SK-N-SH (cell line): Measurements from ENCODE around the gene NTM. TPM values are rescaled to one million over a fixed set of nuclear protein-coding genes. Genes with fewer than 3 reads are reported as not detected.

Source experiments
- CTCF ChIA-PET: fragments of 300-600, 350-600 bp; formaldehyde crosslinking; extraction: SDS; loops from one replicate; lab custom pipeline; 2021; lab: Yijun Ruan, JAX
- POLR2A ChIA-PET: fragments of 350-600 bp; sonication (Branson Sonifier 250); formaldehyde crosslinking; extraction: SDS; loops from one replicate; lab custom pipeline; 2020; ENCODE audit warnings: antibody characterized with exemption, inconsistent platforms; lab: Yijun Ruan, JAX
- DNase-seq: peaks from one replicate; pipeline ENCODE4 v3.0.0; 2012
- H2AFZ ChIP-seq: fragments of 200-600 bp; sonication (generic); 2 replicates; pipeline ENCODE4 v1.8.1; 2016; ENCODE audit warnings: antibody characterized with exemption, mild to moderate bottlenecking, low read depth
- H3F3A ChIP-seq: fragments of 200-600 bp; sonication (generic); replicated peaks from 2 replicates; pipeline ENCODE3; 2016; ENCODE audit warnings: antibody characterized with exemption, mild to moderate bottlenecking; ENCODE audit not compliant: insufficient read depth
- H3K27ac ChIP-seq, 2 experiments: fragments of 200-500 bp in 1 of 2; fragments of 200-600 bp in 1 of 2; sonication (Bioruptor generic) in 1 of 2; sonication (generic), shearing (Covaris generic) in 1 of 2; 2 replicates each; pipeline versions ENCODE4 v1.5.1 to v1.6.1; 2014 to 2016; ENCODE audit warnings: low read depth in 2 of 2, inconsistent platforms in 1 of 2, low read length in 1 of 2, mild to moderate bottlenecking in 1 of 2, mixed read lengths in 1 of 2
- H3K27me3 ChIP-seq: fragments of 200-600 bp; sonication (generic), shearing (Covaris generic); 2 replicates; pipeline ENCODE4 v1.6.1; 2016; ENCODE audit warnings: mixed run types; ENCODE audit not compliant: insufficient read depth
- H3K36me3 ChIP-seq, 2 experiments: fragments of 200-500 bp in 1 of 2; fragments of 200-600 bp in 1 of 2; sonication (Bioruptor generic) in 1 of 2; sonication (generic) in 1 of 2; replicated peaks in 1 of 2; 2 replicates each; pipeline versions ENCODE3 to v1.5.1; 2014 to 2016; ENCODE audit warnings: low read length in 1 of 2, mild to moderate bottlenecking in 1 of 2; ENCODE audit not compliant: insufficient read depth in 2 of 2, control insufficient read depth in 1 of 2
- H3K4me1 ChIP-seq, 2 experiments: fragments of 200-500 bp in 1 of 2; fragments of 200-600 bp in 1 of 2; sonication (Bioruptor generic) in 1 of 2; sonication (generic), shearing (Covaris generic) in 1 of 2; 2 replicates each; pipeline versions ENCODE4 v1.5.1 to v1.6.1; 2014 to 2016; ENCODE audit warnings: low read depth in 1 of 2, low read length in 1 of 2, mixed run types in 1 of 2; ENCODE audit not compliant: insufficient read depth in 2 of 2, control insufficient read depth in 1 of 2
- H3K4me2 ChIP-seq: fragments of 200-600 bp; sonication (generic), shearing (Covaris generic); 2 replicates; pipeline ENCODE4 v1.6.1; 2017; ENCODE audit warnings: mixed run types
- H3K4me3 ChIP-seq, 2 experiments: fragments of 200-500 bp in 1 of 2; fragments of 200-600 bp in 1 of 2; sonication (Bioruptor generic) in 1 of 2; sonication (generic), shearing (Covaris generic) in 1 of 2; 2 replicates each; pipeline versions ENCODE4 v1.5.1 to v1.8.1; 2014 to 2016; ENCODE audit warnings: low read depth in 2 of 2, inconsistent platforms in 1 of 2, low read length in 1 of 2, mild to moderate bottlenecking in 1 of 2, mixed read lengths in 1 of 2, moderate library complexity in 1 of 2
- H3K79me2 ChIP-seq: fragments of 200-600 bp; sonication (generic); 2 replicates; pipeline ENCODE4 v1.8.1; 2017; ENCODE audit warnings: mild to moderate bottlenecking; ENCODE audit not compliant: insufficient read depth
- H3K9ac ChIP-seq: fragments of 200-600 bp; sonication (generic); 2 replicates; pipeline ENCODE4 v1.6.1; 2017; ENCODE audit warnings: mixed run types
- H3K9me2 ChIP-seq: fragments of 200-600 bp; sonication (generic); 2 replicates; pipeline ENCODE4 v1.6.1; 2017; ENCODE audit warnings: mixed run types
- H3K9me3 ChIP-seq: fragments of 200-600 bp; sonication (generic); 2 replicates; pipeline ENCODE4 v1.6.1; 2017; ENCODE audit warnings: mixed run types, mild to moderate bottlenecking, moderate library complexity
- H4K20me1 ChIP-seq: fragments of 200-600 bp; sonication (generic); 2 replicates; pipeline ENCODE4 v1.6.1; 2017; ENCODE audit warnings: mild to moderate bottlenecking, mixed run types; ENCODE audit not compliant: insufficient read depth
- CHD2 ChIP-seq: fragments of 150-350 bp; IDR thresholded peaks from 2 replicates; pipeline ENCODE4 v1.6.1; 2018; ENCODE audit warnings: low read length; ENCODE audit not compliant: partially characterized antibody
- ELF1 ChIP-seq: IDR thresholded peaks from 2 replicates; pipeline ENCODE4 v1.4.0; 2012
- FOXJ3 ChIP-seq: sonication (generic); formaldehyde crosslinking; IDR thresholded peaks from 2 replicates; pipeline ENCODE4 v1.5.1; 2020; ENCODE audit warnings: mild to moderate bottlenecking, missing genetic modification reagents
- GATA2 ChIP-seq: sonication (generic); formaldehyde crosslinking; IDR thresholded peaks from 2 replicates; pipeline ENCODE4 v1.5.0; 2020; ENCODE audit warnings: mild to moderate bottlenecking, missing genetic modification reagents
- JUND ChIP-seq: IDR thresholded peaks from 2 replicates; pipeline ENCODE4 v1.4.0; 2012
- MEF2A ChIP-seq: IDR thresholded peaks from 2 replicates; pipeline ENCODE4 v1.4.0; 2012; ENCODE audit warnings: low read depth, borderline replicate concordance
- MXI1 ChIP-seq: IDR thresholded peaks from 2 replicates; pipeline ENCODE4 v1.6.1; 2012; ENCODE audit warnings: mild to moderate bottlenecking, low read depth, low read length, improper control_type of control experiment
- RCOR1 ChIP-seq: fragments of 150-350 bp; IDR thresholded peaks from 2 replicates; pipeline ENCODE4 v1.6.1; 2017; ENCODE audit warnings: antibody characterized with exemption, low read length
- RXRA ChIP-seq: IDR thresholded peaks from 2 replicates; pipeline ENCODE4 v1.4.0; 2012; ENCODE audit warnings: low read depth, mild to moderate bottlenecking, borderline replicate concordance
- SIN3A ChIP-seq: IDR thresholded peaks from 2 replicates; pipeline ENCODE4 v1.6.1; 2012; ENCODE audit warnings: low read depth, mild to moderate bottlenecking, low read length, moderate library complexity, borderline replicate concordance
- TAF1 ChIP-seq: IDR thresholded peaks from 2 replicates; pipeline ENCODE4 v1.6.1; 2012; ENCODE audit warnings: low read depth, mild to moderate bottlenecking, low read length, moderate library complexity, borderline replicate concordance
- TCF12 ChIP-seq: IDR thresholded peaks from 2 replicates; pipeline ENCODE4 v1.4.0; 2012
- WGBS: methylation state at CpG from one replicate; pipeline ENCODE4 v1.1.6; 2017; ENCODE audit warnings: low lambda C conversion rate; 5-methylcytosine and 5-hydroxymethylcytosine counted together
- polyA plus RNA-seq, 3 experiments: library from polyadenylated mRNA; depleted of rRNA; stranded (reverse); fragments of >200 nt; gene quantifications; 2 replicates each; pipeline ENCODE4 v1.2.3, GENCODE V29; 2012
- TF ChIP-seq, protein P1 (sequence below): IDR thresholded peaks from 2 replicates; pipeline ENCODE4 v1.4.0; 2012; ENCODE audit warnings: low read depth, borderline replicate concordance
- TF ChIP-seq, protein P2 (sequence below): IDR thresholded peaks from 2 replicates; pipeline ENCODE4 v1.4.0; 2012; ENCODE audit warnings: low read depth
- TF ChIP-seq, protein P3 (sequence below): fragments of 150-350 bp; IDR thresholded peaks from 2 replicates; pipeline ENCODE4 v1.6.1; 2016; ENCODE audit warnings: mild to moderate bottlenecking, low read depth, low read length
- TF ChIP-seq, protein P4 (sequence below): fragments of 150-350 bp; IDR thresholded peaks from 2 replicates; pipeline ENCODE4 v1.6.1; 2017; ENCODE audit warnings: antibody characterized with exemption, low read length, low read depth, borderline replicate concordance
- TF ChIP-seq, protein P5 (sequence below): IDR thresholded peaks from 2 replicates; pipeline ENCODE4; 2012
- TF ChIP-seq, protein P6 (sequence below): fragments of 200-600 bp; sonication (generic); IDR thresholded peaks from 2 replicates; pipeline ENCODE4 v1.6.1; 2017; ENCODE audit warnings: antibody characterized with exemption, mild to moderate bottlenecking, moderate library complexity

The NTM gene
- polyA plus RNA-seq, 1 of the 3 experiments (the other 2 are of a cell fraction): 20.0 TPM

DNA sequence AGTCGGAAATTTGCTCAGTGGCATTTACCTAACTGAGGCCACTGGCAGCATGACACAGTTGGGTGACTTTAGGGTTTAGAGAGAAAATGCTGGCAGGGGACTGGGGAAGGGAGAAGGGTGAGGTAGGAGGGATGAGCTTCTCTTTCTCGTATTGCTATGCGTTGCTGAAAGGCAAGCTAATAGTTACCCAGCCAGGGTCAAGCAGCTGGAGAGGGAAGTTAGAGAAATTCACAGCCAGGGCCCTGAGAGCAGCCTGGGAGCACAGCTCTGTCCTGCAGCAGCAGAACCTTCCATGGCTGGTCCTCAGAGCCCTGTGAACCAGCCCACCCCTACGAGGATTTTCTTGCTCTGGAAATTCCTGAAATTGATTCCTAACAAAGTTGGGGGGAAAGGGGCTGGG, 679.6 kb downstream of the NTM start (continued):
- TF ChIP-seq, protein P1, sequence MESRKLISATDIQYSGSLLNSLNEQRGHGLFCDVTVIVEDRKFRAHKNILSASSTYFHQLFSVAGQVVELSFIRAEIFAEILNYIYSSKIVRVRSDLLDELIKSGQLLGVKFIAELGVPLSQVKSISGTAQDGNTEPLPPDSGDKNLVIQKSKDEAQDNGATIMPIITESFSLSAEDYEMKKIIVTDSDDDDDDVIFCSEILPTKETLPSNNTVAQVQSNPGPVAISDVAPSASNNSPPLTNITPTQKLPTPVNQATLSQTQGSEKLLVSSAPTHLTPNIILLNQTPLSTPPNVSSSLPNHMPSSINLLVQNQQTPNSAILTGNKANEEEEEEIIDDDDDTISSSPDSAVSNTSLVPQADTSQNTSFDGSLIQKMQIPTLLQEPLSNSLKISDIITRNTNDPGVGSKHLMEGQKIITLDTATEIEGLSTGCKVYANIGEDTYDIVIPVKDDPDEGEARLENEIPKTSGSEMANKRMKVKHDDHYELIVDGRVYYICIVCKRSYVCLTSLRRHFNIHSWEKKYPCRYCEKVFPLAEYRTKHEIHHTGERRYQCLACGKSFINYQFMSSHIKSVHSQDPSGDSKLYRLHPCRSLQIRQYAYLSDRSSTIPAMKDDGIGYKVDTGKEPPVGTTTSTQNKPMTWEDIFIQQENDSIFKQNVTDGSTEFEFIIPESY: no peak
- TF ChIP-seq RCOR1 (no peak), ELF1 (no peak)

DNA sequence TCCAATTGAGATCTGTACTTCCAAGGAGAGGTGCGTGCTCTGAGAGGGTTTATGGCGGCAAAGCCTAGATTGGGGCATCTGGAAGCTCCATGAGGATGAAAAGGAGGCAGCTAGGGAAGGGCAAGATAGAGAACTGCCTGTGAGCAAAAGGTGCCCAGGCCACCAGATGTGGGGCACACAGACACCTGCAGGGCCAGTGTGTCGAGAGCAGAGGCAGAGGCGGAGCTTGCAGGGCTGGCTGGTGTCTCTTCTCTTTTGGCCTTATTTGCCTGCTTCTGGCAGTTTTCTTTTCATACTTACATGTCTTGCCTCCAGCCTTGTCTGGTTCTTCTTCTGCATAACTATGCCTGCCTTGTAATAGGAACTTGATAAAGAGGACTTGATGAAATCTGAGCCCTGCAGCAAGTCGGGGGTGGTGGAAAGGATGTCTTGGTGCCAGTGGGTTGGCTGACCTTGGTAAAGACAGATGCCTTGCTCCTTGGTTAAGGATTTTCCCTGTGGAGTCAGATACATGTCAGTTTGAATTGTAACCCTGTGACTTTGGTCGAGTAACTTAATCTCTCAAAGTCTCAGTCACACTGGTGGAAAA, 680.3 kb downstream of the NTM start:
- ChIA-PET CTCF (interaction anchor here (0.9 to 1.4 kb wide), 2 partner anchors 8 to 76 kb away, joined by 3 read pairs; no protein-coding TSS in a partner anchor), POLR2A (no interaction called here)
- Histone ChIP-seq H3K36me3 (no peaks in the 10 kb centered on the region), H3K79me2 (no peaks in the 10 kb centered on the region; the same call in 1 of the 2 replicates), H3F3A (peaks cover 11% of the 10 kb centered on the region), H3K27ac (peak overlapping the region in 1 of 2 experiments; percentile 81; a peak in 3 of 4 replicates), H3K9ac (peak overlapping the region; percentile 37), H3K9me2 (no peaks in the 10 kb centered on the region), H3K4me2 (no peak overlapping the region), H2AFZ (no peak overlapping the region), H4K20me1 (no peaks in the 10 kb centered on the region), H3K27me3 (no peaks in the 10 kb centered on the region), H3K4me3 (no peak overlapping the region), H3K4me1 (peaks cover 3 to 68% of the 10 kb centered on the region in 2 experiments; a peak in 3 of 4 replicates), H3K9me3 (no peaks in the 10 kb centered on the region)
- no peak for DNase-seq
- WGBS: 56% methylated on average over 5 of the region's 6 CpGs
- no peak for TF ChIP-seq MEF2A
- no peak for TF ChIP-seq SIN3A
- TF ChIP-seq, protein P2, sequence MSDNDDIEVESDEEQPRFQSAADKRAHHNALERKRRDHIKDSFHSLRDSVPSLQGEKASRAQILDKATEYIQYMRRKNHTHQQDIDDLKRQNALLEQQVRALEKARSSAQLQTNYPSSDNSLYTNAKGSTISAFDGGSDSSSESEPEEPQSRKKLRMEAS: peak; percentile 17; the same call in 1 of the 2 replicates
- TF ChIP-seq GATA2 (CRISPR knock-in tag): no peak
- TF ChIP-seq TAF1: peak; percentile 13; the same call in 1 of the 2 replicates
- TF ChIP-seq CHD2: no peak
- TF ChIP-seq RXRA: peak; percentile 16; the same call in 1 of the 2 replicates
- no peak for TF ChIP-seq FOXJ3 (CRISPR knock-in tag)
- TF ChIP-seq, protein P3, sequence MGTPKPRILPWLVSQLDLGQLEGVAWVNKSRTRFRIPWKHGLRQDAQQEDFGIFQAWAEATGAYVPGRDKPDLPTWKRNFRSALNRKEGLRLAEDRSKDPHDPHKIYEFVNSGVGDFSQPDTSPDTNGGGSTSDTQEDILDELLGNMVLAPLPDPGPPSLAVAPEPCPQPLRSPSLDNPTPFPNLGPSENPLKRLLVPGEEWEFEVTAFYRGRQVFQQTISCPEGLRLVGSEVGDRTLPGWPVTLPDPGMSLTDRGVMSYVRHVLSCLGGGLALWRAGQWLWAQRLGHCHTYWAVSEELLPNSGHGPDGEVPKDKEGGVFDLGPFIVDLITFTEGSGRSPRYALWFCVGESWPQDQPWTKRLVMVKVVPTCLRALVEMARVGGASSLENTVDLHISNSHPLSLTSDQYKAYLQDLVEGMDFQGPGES: no peak
- peak; percentile 42; the same call in 1 of the 2 replicates for TF ChIP-seq TCF12
- TF ChIP-seq MXI1: no peak
- TF ChIP-seq, protein P4, sequence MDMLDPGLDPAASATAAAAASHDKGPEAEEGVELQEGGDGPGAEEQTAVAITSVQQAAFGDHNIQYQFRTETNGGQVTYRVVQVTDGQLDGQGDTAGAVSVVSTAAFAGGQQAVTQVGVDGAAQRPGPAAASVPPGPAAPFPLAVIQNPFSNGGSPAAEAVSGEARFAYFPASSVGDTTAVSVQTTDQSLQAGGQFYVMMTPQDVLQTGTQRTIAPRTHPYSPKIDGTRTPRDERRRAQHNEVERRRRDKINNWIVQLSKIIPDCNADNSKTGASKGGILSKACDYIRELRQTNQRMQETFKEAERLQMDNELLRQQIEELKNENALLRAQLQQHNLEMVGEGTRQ: no peak
- TF ChIP-seq, protein P5, sequence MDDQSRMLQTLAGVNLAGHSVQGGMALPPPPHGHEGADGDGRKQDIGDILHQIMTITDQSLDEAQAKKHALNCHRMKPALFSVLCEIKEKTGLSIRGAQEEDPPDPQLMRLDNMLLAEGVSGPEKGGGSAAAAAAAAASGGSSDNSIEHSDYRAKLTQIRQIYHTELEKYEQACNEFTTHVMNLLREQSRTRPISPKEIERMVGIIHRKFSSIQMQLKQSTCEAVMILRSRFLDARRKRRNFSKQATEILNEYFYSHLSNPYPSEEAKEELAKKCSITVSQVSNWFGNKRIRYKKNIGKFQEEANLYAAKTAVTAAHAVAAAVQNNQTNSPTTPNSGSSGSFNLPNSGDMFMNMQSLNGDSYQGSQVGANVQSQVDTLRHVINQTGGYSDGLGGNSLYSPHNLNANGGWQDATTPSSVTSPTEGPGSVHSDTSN: peak; percentile 33; the same call in 1 of the 2 replicates
- TF ChIP-seq JUND: no peak
- TF ChIP-seq, protein P6, sequence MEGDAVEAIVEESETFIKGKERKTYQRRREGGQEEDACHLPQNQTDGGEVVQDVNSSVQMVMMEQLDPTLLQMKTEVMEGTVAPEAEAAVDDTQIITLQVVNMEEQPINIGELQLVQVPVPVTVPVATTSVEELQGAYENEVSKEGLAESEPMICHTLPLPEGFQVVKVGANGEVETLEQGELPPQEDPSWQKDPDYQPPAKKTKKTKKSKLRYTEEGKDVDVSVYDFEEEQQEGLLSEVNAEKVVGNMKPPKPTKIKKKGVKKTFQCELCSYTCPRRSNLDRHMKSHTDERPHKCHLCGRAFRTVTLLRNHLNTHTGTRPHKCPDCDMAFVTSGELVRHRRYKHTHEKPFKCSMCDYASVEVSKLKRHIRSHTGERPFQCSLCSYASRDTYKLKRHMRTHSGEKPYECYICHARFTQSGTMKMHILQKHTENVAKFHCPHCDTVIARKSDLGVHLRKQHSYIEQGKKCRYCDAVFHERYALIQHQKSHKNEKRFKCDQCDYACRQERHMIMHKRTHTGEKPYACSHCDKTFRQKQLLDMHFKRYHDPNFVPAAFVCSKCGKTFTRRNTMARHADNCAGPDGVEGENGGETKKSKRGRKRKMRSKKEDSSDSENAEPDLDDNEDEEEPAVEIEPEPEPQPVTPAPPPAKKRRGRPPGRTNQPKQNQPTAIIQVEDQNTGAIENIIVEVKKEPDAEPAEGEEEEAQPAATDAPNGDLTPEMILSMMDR: no peak
- TF ChIP-seq, protein P1: no peak
